Cardiac septum (tissue), 1 donor: ENCODE data around the gene ZMIZ1. TPM values are rescaled to one million over a fixed set of nuclear protein-coding genes. Genes with fewer than 3 reads are reported as not detected.

Source experiments
- DNase-seq: peaks from one replicate; pipeline ENCODE4 v3.0.0-alpha.2; 2020; ENCODE audit warnings: low spot score
- intact Hi-C: fragments of 100-400 bp; cut with DNase I; formaldehyde crosslinking; loops from one replicate; pipeline ENCODE4 v1.14.0; 2022
- total RNA-seq: library from RNA; stranded (reverse); fragmentation: NEBNext Ultra II Directional; extraction: Animal tissue kit (Norgen Biotek cat#: 25700); gene quantifications from one replicate; pipeline ENCODE4 v1.2.1, GENCODE V29; 2021
- donor health status: DM: no; HTN: no; CAD: no.

ZMIZ1 gene
- total RNA-seq, 1 donor from 2014 or later, result 40.7 TPM

- no peak for DNase-seq
- intact Hi-C loops, result loop anchor here (2.0 kb wide), 1 partner anchor 17 kb away; no protein-coding TSS in a partner anchor
Measured at GRCh38 chr10:79155301-79156081, 86.7 kb downstream of the ZMIZ1 start.

GRCh38 chr10:79156334-79157274 lies 87.8 kb downstream of the ZMIZ1 start:
- intact Hi-C loops, result no loop called here
- DNase-seq, result no peak

- no peak for DNase-seq
- intact Hi-C loops, result loop anchor here (2.0 kb wide), 1 partner anchor 27 kb away; no protein-coding TSS in a partner anchor
Measured at GRCh38 chr10:79158004-79158340, 89.2 kb downstream of the ZMIZ1 start.

GRCh38 chr10:79158402-79159097 lies 89.8 kb downstream of the ZMIZ1 start:
- intact Hi-C loops, result loop anchor here (2.0 kb wide), 1 partner anchor 26 kb away; no protein-coding TSS in a partner anchor
- DNase-seq, result no peak

GRCh38 chr10:79159141-79159651 lies 90.4 kb downstream of the ZMIZ1 start:
- intact Hi-C loops, result loop anchor here (2.0 kb wide), 1 partner anchor 26 kb away; no protein-coding TSS in a partner anchor
- DNase-seq, result no peak

GRCh38 chr10:79159785-79160184 lies 91.0 kb downstream of the ZMIZ1 start:
- DNase-seq, result no peak
- intact Hi-C loops, result loop anchor here (2.0 kb wide), 1 partner anchor 25 kb away; no protein-coding TSS in a partner anchor

- intact Hi-C loops, result no loop called here
- no peak for DNase-seq
Measured at GRCh38 chr10:79160191-79160590, 91.4 kb downstream of the ZMIZ1 start.

GRCh38 chr10:79161557-79161956 lies 92.8 kb downstream of the ZMIZ1 start:
- intact Hi-C loops, result no loop called here
- DNase-seq, result no peak

GRCh38 chr10:79162022-79162421 lies 93.3 kb downstream of the ZMIZ1 start:
- no peak for DNase-seq
- intact Hi-C loops, result no loop called here

GRCh38 chr10:79162861-79163665 lies 94.3 kb downstream of the ZMIZ1 start:
- DNase-seq, result no peak
- intact Hi-C loops, result no loop called here

- intact Hi-C loops, result no loop called here
- no peak for DNase-seq
Measured at GRCh38 chr10:79163666-79163975, 94.9 kb downstream of the ZMIZ1 start.

GRCh38 chr10:79164075-79164474 lies 95.3 kb downstream of the ZMIZ1 start:
- intact Hi-C loops, result no loop called here
- DNase-seq, result no peak

- intact Hi-C loops, result no loop called here
- no peak for DNase-seq
Measured at GRCh38 chr10:79165070-79165778, 96.5 kb downstream of the ZMIZ1 start.

- intact Hi-C loops, result no loop called here
- no peak for DNase-seq
Measured at GRCh38 chr10:79166312-79166721, 97.6 kb downstream of the ZMIZ1 start.

- DNase-seq, result no peak
- intact Hi-C loops, result no loop called here
Measured at GRCh38 chr10:79166741-79167140, 98.0 kb downstream of the ZMIZ1 start.

- no peak for DNase-seq
- intact Hi-C loops, result no loop called here
Measured at GRCh38 chr10:79167537-79167936, 98.8 kb downstream of the ZMIZ1 start.

- no peak for DNase-seq
- intact Hi-C loops, result no loop called here
Measured at GRCh38 chr10:79168210-79168609, 99.4 kb downstream of the ZMIZ1 start.

GRCh38 chr10:79170226-79170752 lies 101.5 kb downstream of the ZMIZ1 start:
- intact Hi-C loops, result no loop called here
- no peak for DNase-seq
